Measurements from ENCODE around the gene BCL11A.

DNA sequence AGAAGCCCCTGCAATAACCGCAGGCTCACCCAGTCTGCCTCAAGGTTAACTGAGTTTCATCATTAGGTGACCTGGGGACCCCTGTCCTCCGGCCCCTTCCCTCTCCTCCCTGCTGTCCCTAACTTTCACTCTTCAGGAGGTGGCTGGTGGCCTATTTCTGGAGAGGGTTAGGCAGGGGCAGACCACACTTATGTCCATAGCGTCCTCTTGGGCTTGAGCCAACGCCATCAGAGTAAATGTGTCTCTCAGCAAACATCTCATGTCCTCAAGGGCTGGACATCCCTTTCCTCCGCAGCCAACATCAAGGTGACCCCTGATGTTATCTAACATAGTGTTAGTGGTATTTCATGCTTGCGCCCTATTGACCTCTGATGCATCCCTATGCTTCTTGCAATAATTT lies 114.8 kb downstream of the BCL11A start:
- TF ChIP-seq, protein P1, sequence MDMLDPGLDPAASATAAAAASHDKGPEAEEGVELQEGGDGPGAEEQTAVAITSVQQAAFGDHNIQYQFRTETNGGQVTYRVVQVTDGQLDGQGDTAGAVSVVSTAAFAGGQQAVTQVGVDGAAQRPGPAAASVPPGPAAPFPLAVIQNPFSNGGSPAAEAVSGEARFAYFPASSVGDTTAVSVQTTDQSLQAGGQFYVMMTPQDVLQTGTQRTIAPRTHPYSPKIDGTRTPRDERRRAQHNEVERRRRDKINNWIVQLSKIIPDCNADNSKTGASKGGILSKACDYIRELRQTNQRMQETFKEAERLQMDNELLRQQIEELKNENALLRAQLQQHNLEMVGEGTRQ (IDR thresholded peaks at IDR 0.05): no peak
- TF ChIP-seq CTCF (IDR thresholded peaks at IDR 0.05) (no peak), CEBPB (IDR thresholded peaks at IDR 0.05) (no peak), MAFK (IDR thresholded peaks at IDR 0.05; ENCODE audit: partially characterized antibody) (no peak), CHD4 (IDR thresholded peaks at IDR 0.05; ENCODE audit: borderline replicate concordance) (no peak)
